GM12865 (cell line): ENCODE data around the gene CAPG.

ENCODE experiments used
- DNase-seq: peaks from one replicate; pipeline ENCODE4 v3.0.0; 2010; ENCODE audit warnings: low read depth
- H3K4me3 ChIP-seq: 2 replicates; pipeline ENCODE4 v1.5.1; 2011; ENCODE audit warnings: mild to moderate bottlenecking, low read depth, low read length, control low read depth
- CTCF ChIP-seq: IDR thresholded peaks from 2 replicates; pipeline ENCODE4 v1.5.1; 2011; ENCODE audit warnings: low read length, control low read depth, low read depth, inconsistent platforms; ENCODE audit not compliant: insufficient read depth; ENCODE audit errors: missing control alignments

The CAPG gene

GRCh38 chr2:85427300-85427835 lies 17.2 kb upstream of the CAPG start:
- TF ChIP-seq CTCF, result no peak
- DNase-seq, result no peak
- H3K4me3 ChIP-seq, result no peak overlapping the region

GRCh38 chr2:85425588-85425987 lies 15.4 kb upstream of the CAPG start:
- no peak for DNase-seq
- no peak overlapping the region for H3K4me3 ChIP-seq
- TF ChIP-seq CTCF, result no peak

GRCh38 chr2:85423525-85423924 lies 13.4 kb upstream of the CAPG start:
- no peak overlapping the region for H3K4me3 ChIP-seq
- TF ChIP-seq CTCF, result no peak
- DNase-seq, result no peak

- no peak overlapping the region for H3K4me3 ChIP-seq
- TF ChIP-seq CTCF, result no peak
- no peak for DNase-seq
Measured at GRCh38 chr2:85422072-85422457, 11.9 kb upstream of the CAPG start.

- no peak for DNase-seq
- no peak for TF ChIP-seq CTCF
- H3K4me3 ChIP-seq, result no peak overlapping the region
Measured at GRCh38 chr2:85421260-85422071, 11.3 kb upstream of the CAPG start.

- H3K4me3 ChIP-seq, result no peak overlapping the region
- peak; percentile 87 for DNase-seq
- peak; percentile 100 for TF ChIP-seq CTCF
Measured at GRCh38 chr2:85420536-85421259, 10.5 kb upstream of the CAPG start.
